Aorta (tissue), 5 donors: Measurements from ENCODE around the gene GRIN3B. TPM values are rescaled to one million over a fixed set of nuclear protein-coding genes. Genes with fewer than 3 reads are reported as not detected.
A peak's percentile ranks its signal among the peaks of the same experiment; 100 is the strongest.
"Not testable (repeated sequence)": the region's sequence is repeated elsewhere in the genome, so short reads cannot be mapped to it uniquely, and the experiment has no call there.

ENCODE experiments used
- ATAC-seq: fragments of 200-7000 bp; cut with Tn5 transposase; one replicate; pipeline ENCODE4 v1.9.1; 2022; ENCODE audit warnings: moderate library complexity; ENCODE audit not compliant: low FRiP score
- DNase-seq, 2 donors: peaks; one replicate each; pipeline ENCODE4 v3.0.0-alpha.2; 2020
- H3K27ac ChIP-seq, 2 donors: one replicate each; pipeline ENCODE4 v1.5.1; 2013; ENCODE audit warnings: low read length in 2 of 2, mild to moderate bottlenecking in 2 of 2, moderate library complexity in 2 of 2, control low read depth in 1 of 2, inconsistent platforms in 1 of 2, low read depth in 1 of 2
- H3K27me3 ChIP-seq, 2 donors: one replicate each; pipeline ENCODE4 v1.6.1; 2013; ENCODE audit warnings: control low read depth in 1 of 2, low read length in 1 of 2, mild to moderate bottlenecking in 1 of 2, moderate library complexity in 1 of 2; ENCODE audit not compliant: insufficient read depth in 2 of 2, control insufficient read depth in 1 of 2
- H3K36me3 ChIP-seq, 2 donors: one replicate each; pipeline ENCODE4 v1.6.1; 2013; ENCODE audit warnings: control low read depth in 1 of 2, low read length in 1 of 2, mild to moderate bottlenecking in 1 of 2; ENCODE audit not compliant: insufficient read depth in 2 of 2, control insufficient read depth in 1 of 2
- H3K4me1 ChIP-seq, 2 donors: one replicate each; pipeline ENCODE4 v1.6.1; 2013; ENCODE audit warnings: low read length in 2 of 2, control low read depth in 1 of 2, mild to moderate bottlenecking in 1 of 2, moderate library complexity in 1 of 2; ENCODE audit not compliant: insufficient read depth in 2 of 2, control insufficient read depth in 1 of 2
- H3K4me3 ChIP-seq, 2 donors: one replicate each; pipeline ENCODE4 v1.5.1; 2013; ENCODE audit warnings: low read length in 2 of 2, control low read depth in 1 of 2, mild to moderate bottlenecking in 1 of 2
- H3K9me3 ChIP-seq: one replicate; pipeline ENCODE4 v1.6.1; 2013; ENCODE audit warnings: mild to moderate bottlenecking, low read length; ENCODE audit not compliant: control insufficient read depth
- WGBS, 2 donors: extraction: QIAGEN DNeasy Blood & Tissue Kit; methylation state at CpG; one replicate each; pipeline ENCODE4 v1.1.7; 2013; 5-methylcytosine and 5-hydroxymethylcytosine counted together
- intact Hi-C, 2 donors: fragments of 100-400 bp; cut with DNase I; formaldehyde crosslinking; loops; one replicate each; pipeline versions ENCODE4 v1.14.2 to v1.15.0; 2022
- polyA plus RNA-seq, 2 donors: library from polyadenylated mRNA; stranded (reverse); fragments of 200-250 nt; gene quantifications; one replicate each; pipeline ENCODE4 v1.2.3, GENCODE V29; 2013
- total RNA-seq, 2 donors: library from RNA; stranded (reverse); fragmentation: NEBNext Ultra II Directional; extraction: Animal tissue kit (Norgen Biotek cat#: 25700); gene quantifications; one replicate each; pipeline ENCODE4 v1.2.1, GENCODE V29; 2021
- donor health status: healthy with polysubstance abuse.
- donor health status: Bipolar disorder and iron deficiency.
- donor health status: DM: no; HTN: no; CAD: no.
- donor health status: DM: no; HTN: no; CAD: no.
- donor health status: DM: yes; HTN: yes; CAD: no.

GRIN3B gene
- total and polyA plus RNA-seq, 4 donors, result 0.10 to 1.3 TPM; not detected in 2

DNA sequence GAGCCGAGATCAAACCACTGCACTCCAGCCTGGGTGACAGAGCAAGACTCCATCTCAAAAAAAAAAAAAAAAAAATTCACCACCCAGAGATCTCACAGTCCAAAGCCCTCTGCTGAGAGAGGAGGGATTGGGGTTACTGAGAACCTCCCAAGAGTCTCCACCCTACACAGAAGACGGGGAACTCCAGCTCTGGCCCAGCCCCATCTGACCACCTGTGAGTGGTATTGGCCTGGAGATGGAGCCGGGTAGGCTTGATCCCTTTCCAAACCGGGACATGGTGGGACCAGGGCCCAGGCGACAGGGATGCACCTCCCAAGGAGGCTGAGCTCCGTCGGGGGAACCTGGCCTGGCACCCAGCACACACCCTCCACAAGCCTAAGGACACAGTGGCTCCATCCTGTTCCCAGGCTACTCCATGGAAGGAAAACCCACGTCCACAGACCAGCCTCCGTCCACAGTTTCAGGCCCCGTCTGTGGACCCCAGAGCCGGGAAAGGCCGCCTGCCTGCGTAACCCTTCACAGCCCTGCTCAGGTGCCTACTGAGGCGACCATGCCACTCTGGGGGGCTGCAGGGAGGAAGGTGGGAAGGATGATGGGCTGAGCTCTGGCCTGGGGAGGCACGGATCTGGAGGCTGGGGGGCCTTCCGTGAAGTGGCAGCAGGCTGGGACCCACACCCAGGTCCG, 18.9 kb downstream of the GRIN3B start:
- Histone ChIP-seq H3K9me3 (no peaks in the 10 kb centered on the region), H3K27me3 (no peaks in the 10 kb centered on the region), H3K4me1 (no peaks in the 10 kb centered on the region), H3K27ac (no peak overlapping the region), H3K4me3 (no peak overlapping the region), H3K36me3 (no peaks in the 10 kb centered on the region)
- intact Hi-C loops, result no loop called here
- DNase-seq (no peak), ATAC-seq (no peak)
- 49 to 50% methylated on average over 17 of the region's 17 CpGs for WGBS, 2 donors

DNA sequence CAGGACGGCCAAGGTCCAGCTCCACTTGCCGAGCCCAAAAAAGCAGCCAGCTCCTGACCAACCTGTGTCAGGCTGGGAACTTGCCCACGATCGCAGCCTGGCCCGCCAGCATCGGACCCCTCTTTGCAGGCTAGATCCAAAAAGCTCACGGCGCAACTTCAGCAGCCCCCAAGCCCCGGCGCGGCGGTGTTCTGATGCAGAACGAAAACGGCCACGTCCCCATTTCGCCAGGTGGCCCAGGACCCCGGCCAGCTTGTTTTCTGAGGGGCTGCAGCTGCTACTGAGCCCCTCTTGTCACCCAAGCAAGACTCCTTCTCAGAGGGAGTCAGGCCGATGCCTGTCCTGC, 19.4 kb downstream of the GRIN3B start:
- no peaks in the 10 kb centered on the region for H3K4me1 ChIP-seq

GRCh38 chr19:1019980-1020867, 20.0 kb downstream of the GRIN3B start:
- Histone ChIP-seq H3K27ac (no peak overlapping the region), H3K36me3 (no peaks in the 10 kb centered on the region), H3K27me3 (no peaks in the 10 kb centered on the region), H3K4me3 (peak overlapping the region; percentile 36 to 78), H3K9me3 (no peaks in the 10 kb centered on the region), H3K4me1 (no peaks in the 10 kb centered on the region)
- WGBS, 2 donors, result 2 to 3% methylated on average over 59 to 60 of the region's 60 CpGs
- intact Hi-C loops, result loop anchor here in 1 of 2 donors (2.0 kb wide), 1 partner anchor 83 kb away; the partner anchor contains the start of gene GPX4
- DNase-seq, result peak in 1 of 2 donors; percentile 72
- no peak for ATAC-seq

More for the DNA sequence above, 19.4 kb downstream of the GRIN3B start:
- Histone ChIP-seq H3K4me3 (peak overlapping the region; percentile 36 to 78), H3K36me3 (no peaks in the 10 kb centered on the region), H3K27ac (no peak overlapping the region), H3K9me3 (no peaks in the 10 kb centered on the region), H3K27me3 (no peaks in the 10 kb centered on the region)
- intact Hi-C loops, result no loop called here
- ATAC-seq (no peak), DNase-seq (no peak)
- WGBS, 2 donors, result 64 to 65% methylated on average over 18 of the region's 18 CpGs

DNA sequence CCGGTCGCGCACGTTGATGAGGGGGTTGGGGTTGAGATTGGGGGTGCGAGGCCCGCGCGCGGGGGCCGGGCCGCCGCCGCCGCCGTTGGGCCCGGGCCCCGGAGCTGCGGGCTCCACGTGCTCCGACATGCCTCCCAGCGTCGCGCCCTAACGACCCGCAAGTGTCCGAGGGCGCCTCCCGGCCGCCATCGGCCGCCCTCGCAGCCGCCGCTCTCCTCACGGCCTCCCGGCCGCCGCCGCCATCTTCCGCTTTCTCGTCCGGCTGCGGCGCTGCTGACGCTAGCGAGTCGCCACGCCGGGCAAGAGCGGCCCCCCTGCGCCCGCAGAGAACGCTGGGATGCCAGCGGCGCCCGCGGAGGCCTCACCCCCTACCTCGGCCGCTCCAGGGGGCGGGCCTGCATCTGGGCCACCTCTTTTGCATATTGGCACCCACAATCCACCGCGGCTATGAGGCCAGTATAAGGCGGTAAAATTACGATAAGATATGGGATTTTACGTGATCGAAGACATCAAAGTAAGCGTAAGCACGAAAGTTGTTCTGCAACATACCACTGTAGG, 20.7 kb downstream of the GRIN3B start, which contains the start of gene TMEM259:
TMEM259 (minus strand) TSS at position 256 of the 558 bp plus-strand sequence; CDS start at position 129, 127 bp downstream.
- Histone ChIP-seq H3K27me3 (no peaks in the 10 kb centered on the region), H3K9me3 (no peaks in the 10 kb centered on the region), H3K36me3 (no peaks in the 10 kb centered on the region), H3K4me3 (peak within 1 kb of the TSS; percentile 36 to 78), H3K27ac (peak within 1 kb of the TSS in 1 of 2 donors; percentile 87), H3K4me1 (no peaks in the 10 kb centered on the region)
- intact Hi-C loops, result loop anchor here in 1 of 2 donors (2.0 kb wide), 1 partner anchor 82 kb away; the partner anchor contains the start of gene GPX4
- ATAC-seq (peak; percentile 96), DNase-seq (peak; percentile 98 to 99)
- 0 to 1% methylated on average over 57 to 68 of the region's 68 CpGs for WGBS, 2 donors

GRCh38 chr19:1023883-1024188, 23.6 kb downstream of the GRIN3B start:
- H3K36me3 ChIP-seq, H3K9me3 ChIP-seq, H3K4me3 ChIP-seq, H3K27ac ChIP-seq, ATAC-seq, intact Hi-C loops, H3K27me3 ChIP-seq, DNase-seq, H3K4me1 ChIP-seq: not testable (repeated sequence)
- 80 to 81% methylated on average over 5 of the region's 5 CpGs for WGBS, 2 donors

GRCh38 chr19:1025080-1025479, 24.9 kb downstream of the GRIN3B start:
- DNase-seq, H3K4me3 ChIP-seq, H3K4me1 ChIP-seq, H3K27me3 ChIP-seq, ATAC-seq, H3K27ac ChIP-seq, H3K36me3 ChIP-seq, H3K9me3 ChIP-seq: not testable (repeated sequence)
- WGBS, 2 donors, result 78 to 80% methylated on average over 6 of the region's 6 CpGs
- intact Hi-C loops, result loop anchor here in 1 of 2 donors (5.0 kb wide), 1 partner anchor 77 kb away; the partner anchor contains the start of gene GPX4

GRCh38 chr19:1025960-1026782, 26.0 kb downstream of the GRIN3B start, which contains the start of gene CNN2:
Gene CNN2 (plus strand): TSS chr19:1026608. CDS start chr19:1026662, 54 bp downstream.
- H3K9me3 ChIP-seq, result no peaks in the 10 kb centered on the region

More at GRCh38 chr19:1025960-1026782, 26.0 kb downstream of the GRIN3B start, which contains the start of gene CNN2:
- H3K27me3 ChIP-seq, result no peaks in the 10 kb centered on the region
- ATAC-seq, result peak; percentile 87
- peak; percentile 89 to 95 for DNase-seq
- 5% methylated on average over 53 to 63 of the region's 63 CpGs for WGBS, 2 donors
- peaks cover 0 to 1% of the 10 kb centered on the region in 2 donors for H3K36me3 ChIP-seq
- intact Hi-C loops, result loop anchor here in 1 of 2 donors (5.0 kb wide), 1 partner anchor 76 kb away; the partner anchor contains the start of gene GPX4
- no peaks in the 10 kb centered on the region for H3K4me1 ChIP-seq
- H3K4me3 ChIP-seq, result peak within 1 kb of the TSS; percentile 98
- H3K27ac ChIP-seq, result peak within 1 kb of the TSS; percentile 99 to 100
